ENCODE data around the gene SPTLC3.

Gene SPTLC3

GRCh38 chr20:12984863-12985262 is 23.9 kb upstream of the SPTLC3 start:
- no peak for FAIRE-seq

GRCh38 chr20:12987261-12987660 is 21.5 kb upstream of the SPTLC3 start:
- no peak for FAIRE-seq

GRCh38 chr20:12989586-12990115 is 19.1 kb upstream of the SPTLC3 start:
- no peak for FAIRE-seq

- FAIRE-seq: no peak
Measured at GRCh38 chr20:12997128-12997655, 11.6 kb upstream of the SPTLC3 start.

GRCh38 chr20:12998046-12998445 is 10.7 kb upstream of the SPTLC3 start:
- FAIRE-seq: no peak

- FAIRE-seq: no peak
Measured at GRCh38 chr20:12999201-12999600, 9.6 kb upstream of the SPTLC3 start.

GRCh38 chr20:13002251-13002650 is 6.5 kb upstream of the SPTLC3 start:
- no peak for FAIRE-seq

- FAIRE-seq: no peak
Measured at GRCh38 chr20:13006825-13007224, 1.9 kb upstream of the SPTLC3 start.

- no peak for FAIRE-seq
Measured at GRCh38 chr20:13007596-13007995, 1.2 kb upstream of the SPTLC3 start.

- peak; percentile 75 for FAIRE-seq
Measured at GRCh38 chr20:13009682-13010406, 1.1 kb downstream of the SPTLC3 start.

- FAIRE-seq: no peak
Measured at GRCh38 chr20:13012886-13013285, 4.1 kb downstream of the SPTLC3 start.

GRCh38 chr20:13013411-13013810 is 4.6 kb downstream of the SPTLC3 start:
- FAIRE-seq: no peak

- FAIRE-seq: no peak
Measured at GRCh38 chr20:13017235-13017634, 8.5 kb downstream of the SPTLC3 start.

- FAIRE-seq: no peak
Measured at GRCh38 chr20:13017883-13018535, 9.2 kb downstream of the SPTLC3 start.

- FAIRE-seq: no peak
Measured at GRCh38 chr20:13021205-13021970, 12.6 kb downstream of the SPTLC3 start.

GRCh38 chr20:13022401-13023155 is 13.8 kb downstream of the SPTLC3 start:
- FAIRE-seq: no peak

GRCh38 chr20:13024596-13024995 is 15.8 kb downstream of the SPTLC3 start:
- FAIRE-seq: no peak

GRCh38 chr20:13025181-13025580 is 16.4 kb downstream of the SPTLC3 start:
- no peak for FAIRE-seq

- no peak for FAIRE-seq
Measured at GRCh38 chr20:13028001-13028400, 19.2 kb downstream of the SPTLC3 start.

GRCh38 chr20:13028673-13029072 is 19.9 kb downstream of the SPTLC3 start:
- no peak for FAIRE-seq

- FAIRE-seq: no peak
Measured at GRCh38 chr20:13029687-13030375, 21.1 kb downstream of the SPTLC3 start.

- no peak for FAIRE-seq
Measured at GRCh38 chr20:13031751-13032150, 23.0 kb downstream of the SPTLC3 start.

All from endometrium (tissue), 2 donors.